HG03135 (cell line): Measurements from ENCODE around the gene HSPB7.
"Not testable (repeated sequence)": the region's sequence is repeated elsewhere in the genome, so short reads cannot be mapped to it uniquely, and the experiment has no call there.

Experiments used
- ATAC-seq: cut with Tn5 transposase; IDR thresholded peaks from one replicate; pipeline ENCODE4 v1.9.1; 2021; ENCODE audit warnings: mild to moderate bottlenecking, moderate library complexity; ENCODE audit not compliant: unreplicated experiment

HSPB7 gene

GRCh38 chr1:15985611-15986297 lies 32.1 kb downstream of the HSPB7 start:
- no peak for ATAC-seq

DNA sequence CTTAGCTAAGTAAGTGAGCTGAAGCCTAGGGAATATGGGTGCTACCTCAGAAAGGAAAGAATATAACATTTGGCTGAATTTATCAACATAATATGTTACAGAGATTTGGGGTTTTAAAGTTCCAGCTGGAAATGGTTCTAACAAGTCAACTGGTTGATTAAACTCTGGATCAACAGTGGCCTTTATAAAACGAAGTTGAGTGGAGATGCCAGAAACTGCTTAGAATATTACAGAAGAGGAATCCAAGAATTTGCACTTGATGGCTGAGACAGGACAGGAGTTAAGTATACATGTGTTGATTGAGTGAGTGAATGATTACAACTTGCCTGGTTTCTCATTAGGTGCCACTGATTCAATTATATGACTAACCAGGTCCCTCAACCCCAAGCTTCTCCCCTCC lies 34.6 kb downstream of the HSPB7 start:
- ATAC-seq: no peak

DNA sequence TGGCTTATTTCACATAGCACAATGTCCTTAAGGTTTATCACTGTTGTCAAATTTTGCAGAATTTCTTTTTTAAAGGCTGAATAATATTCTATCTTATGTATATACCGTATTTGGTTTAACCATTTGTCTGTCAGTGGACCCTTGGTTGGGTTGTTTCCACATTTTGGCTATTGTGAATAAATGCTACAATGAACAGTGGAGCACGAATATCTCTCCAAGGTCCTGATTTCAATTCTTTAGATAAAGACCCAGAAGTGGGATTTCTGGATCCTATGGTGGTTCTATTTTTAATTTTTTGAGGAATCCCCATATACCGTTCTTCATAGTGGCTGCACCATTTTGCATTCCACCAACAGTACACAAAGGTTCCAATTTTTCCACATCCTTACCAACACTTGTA lies 36.2 kb downstream of the HSPB7 start:
- no peak for ATAC-seq

- not testable (repeated sequence) for ATAC-seq
These were observed 39.9 kb downstream of the HSPB7 start for GRCh38 chr1:15977947-15978346.

DNA sequence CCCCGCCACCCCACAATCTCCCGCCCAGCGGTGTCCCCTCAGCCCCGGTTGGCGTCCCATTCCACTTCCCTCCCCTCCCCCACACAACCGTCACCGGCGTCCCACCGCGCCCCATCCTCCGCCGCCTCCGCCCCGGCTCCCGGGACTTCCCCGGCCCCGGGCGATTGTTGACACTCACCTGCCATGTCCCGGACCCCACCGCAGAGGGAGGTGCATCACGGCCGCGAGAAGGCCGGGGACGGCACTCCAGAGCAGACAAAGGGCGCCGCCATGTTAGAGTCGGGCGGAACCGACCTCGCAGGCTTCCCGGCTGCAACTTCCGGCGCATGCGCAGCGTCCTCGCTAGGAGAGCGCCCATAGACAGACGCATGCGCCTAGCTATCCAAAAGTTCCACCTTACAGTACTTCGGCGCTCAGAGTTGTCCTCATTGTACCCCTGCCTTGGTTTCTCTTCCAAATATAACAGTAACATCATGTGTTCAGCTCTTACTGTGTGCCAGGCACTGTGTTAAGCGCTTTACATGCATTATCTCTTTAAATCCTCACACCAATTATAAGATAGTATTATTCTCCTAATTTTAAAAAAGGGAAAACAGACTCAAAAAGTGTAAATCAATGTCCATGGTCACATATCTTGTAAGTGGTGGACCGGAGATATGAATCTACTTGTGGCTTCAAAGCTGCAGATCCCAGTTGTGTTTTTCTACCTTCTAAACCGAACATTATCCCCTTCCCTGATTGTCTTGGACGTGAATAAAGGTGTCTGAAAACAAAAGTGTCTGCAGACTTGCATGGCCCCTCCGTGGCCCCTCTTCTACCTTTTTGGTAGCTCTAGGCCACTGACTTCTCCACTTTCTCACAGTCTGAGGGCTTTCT lies 41.8 kb downstream of the HSPB7 start, which contains the start of gene ZBTB17:
Gene ZBTB17, minus strand, starts transcription at position 297 of the 876 bp plus-strand sequence. CDS start 27,606 bp downstream, outside the sequence.
- ATAC-seq: peak; percentile 76

DNA sequence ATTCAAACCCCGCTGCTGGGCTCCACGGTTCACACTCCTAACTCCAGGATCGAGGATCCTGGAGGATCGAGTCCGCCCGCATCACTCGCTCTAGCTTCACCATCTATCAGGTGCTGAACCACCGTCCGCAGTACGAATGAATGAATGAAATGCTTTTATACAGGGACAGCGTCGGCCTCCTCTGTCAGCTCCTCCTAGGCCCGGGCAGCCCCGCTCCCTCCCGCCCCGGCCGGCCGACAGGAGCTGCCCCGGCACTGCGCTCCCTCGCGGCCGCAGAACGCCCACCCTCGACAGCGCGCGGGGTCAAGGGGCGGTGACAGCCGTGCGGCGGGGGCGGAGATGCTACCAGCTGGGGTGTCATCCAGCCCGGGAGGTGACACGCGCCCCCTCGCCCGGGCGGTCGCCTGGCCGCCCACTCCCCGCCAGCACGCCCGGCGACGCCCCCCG lies 42.5 kb downstream of the HSPB7 start:
- peak; percentile 75 for ATAC-seq

GRCh38 chr1:15974855-15975254 lies 43.0 kb downstream of the HSPB7 start:
- ATAC-seq: peak; percentile 36

- no peak for ATAC-seq
These were observed 44.1 kb downstream of the HSPB7 start for GRCh38 chr1:15973772-15974171.

DNA sequence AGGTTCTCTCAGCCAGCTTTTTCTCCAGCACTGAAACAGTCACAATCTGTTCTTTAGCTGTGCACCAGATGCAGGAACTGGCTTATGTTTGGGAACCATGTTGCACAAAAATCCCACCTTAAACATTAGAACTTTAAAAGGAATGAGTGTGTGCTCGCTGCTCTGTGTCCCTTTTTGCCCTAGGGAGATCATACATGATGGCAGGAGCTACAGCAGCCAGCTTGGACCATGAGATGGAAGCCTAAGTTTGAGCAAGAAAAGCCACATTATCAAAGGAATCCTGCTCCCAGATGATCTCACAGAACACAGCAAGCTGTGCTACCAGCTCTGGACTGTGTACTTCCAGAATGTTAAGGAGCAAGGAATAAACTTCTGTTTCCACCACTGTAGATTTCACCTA lies 45.4 kb downstream of the HSPB7 start:
- no peak for ATAC-seq

DNA sequence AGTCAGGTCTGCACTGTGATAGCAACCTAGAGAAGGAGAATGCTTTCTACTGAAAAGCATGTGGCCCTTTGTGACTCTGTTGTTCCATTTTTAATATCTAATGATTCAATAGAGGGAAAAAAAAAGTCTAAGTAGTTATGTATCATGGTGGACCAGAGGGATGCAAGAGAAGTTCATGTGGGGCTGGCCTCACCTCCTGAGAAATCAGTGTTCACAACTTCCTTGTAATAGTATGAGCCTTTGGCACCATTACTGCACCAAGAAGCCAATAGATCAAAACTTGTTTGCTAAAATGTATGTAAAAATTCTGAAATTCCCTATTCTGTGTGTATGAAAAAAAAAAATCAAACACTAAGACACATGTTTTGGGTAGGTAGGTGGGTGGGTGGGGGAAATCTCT lies 46.9 kb downstream of the HSPB7 start:
- no peak for ATAC-seq

DNA sequence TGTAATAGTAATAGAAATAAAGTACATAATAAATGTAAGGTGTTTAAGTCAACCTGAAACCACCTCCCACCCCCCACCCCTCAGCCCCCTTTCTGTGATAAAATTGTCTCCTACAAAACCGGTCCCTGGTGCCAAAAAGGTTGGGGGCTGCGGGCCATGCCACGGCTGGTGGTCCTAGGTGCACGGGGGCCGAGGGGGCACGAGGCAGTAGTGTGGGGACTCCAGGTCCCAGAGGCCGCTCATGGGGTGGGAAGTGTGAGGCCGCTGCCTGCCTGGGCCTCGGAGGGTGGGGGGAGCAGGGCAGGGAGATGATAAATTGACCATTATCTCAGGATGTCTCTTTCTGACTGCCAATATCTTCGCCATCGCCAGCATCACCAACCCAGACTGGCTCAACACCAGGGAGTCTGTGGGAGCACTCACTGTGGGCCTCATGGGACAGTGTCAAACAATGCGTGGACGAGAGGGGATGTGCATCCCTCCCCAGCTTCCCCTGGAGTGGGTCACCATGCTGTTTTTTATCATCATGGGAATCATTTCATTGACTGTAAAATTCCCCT lies 48.4 kb downstream of the HSPB7 start:
- no peak for ATAC-seq

- ATAC-seq: no peak
These were observed 49.7 kb downstream of the HSPB7 start for GRCh38 chr1:15968172-15968571.

- ATAC-seq: no peak
These were observed 50.9 kb downstream of the HSPB7 start for GRCh38 chr1:15966956-15967344.

DNA sequence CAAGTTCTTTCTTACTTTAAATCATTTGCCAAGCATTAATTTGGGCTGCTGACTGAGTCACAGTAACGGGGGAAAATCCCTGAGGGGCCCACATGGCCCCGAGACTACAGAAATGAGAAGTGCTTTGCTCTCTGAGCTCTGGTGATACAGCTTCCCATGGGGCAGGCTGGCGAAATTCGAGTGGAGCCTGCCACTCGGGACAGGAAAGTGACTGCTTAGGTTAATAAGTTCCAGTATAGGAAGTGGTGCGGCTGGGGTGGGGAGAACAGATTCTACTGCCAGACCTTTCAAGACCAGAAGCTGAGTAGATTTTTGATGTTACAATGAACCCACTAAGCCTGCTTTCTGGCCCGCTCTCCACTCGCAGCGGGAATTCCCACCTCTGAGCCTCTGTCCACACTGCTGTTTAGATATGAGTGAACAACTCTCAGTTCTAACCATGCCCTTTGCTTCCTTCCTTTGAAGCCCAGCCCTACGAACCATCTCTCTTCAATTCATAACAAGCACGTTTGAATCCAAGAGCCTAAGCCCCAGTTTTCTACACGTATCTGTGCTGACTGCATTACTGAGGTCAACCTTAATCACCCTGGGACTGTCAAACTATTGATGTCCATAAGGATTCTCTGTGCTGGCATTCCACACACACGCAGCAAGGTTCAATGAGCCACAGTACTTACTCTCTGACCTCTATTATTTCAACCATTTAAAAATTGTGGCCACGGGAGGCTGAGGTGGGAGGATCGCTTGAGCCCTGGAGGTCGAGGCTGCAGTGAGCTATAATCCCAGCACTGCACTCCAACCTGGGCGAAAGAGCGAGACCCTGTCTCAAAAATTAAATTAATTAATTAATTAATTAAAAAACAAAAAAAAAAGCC lies 51.5 kb downstream of the HSPB7 start:
- ATAC-seq: peak; percentile 68

- no peak for ATAC-seq
These were observed 52.5 kb downstream of the HSPB7 start for GRCh38 chr1:15965228-15965767.
